ENCODE measurements around the gene CACNG6.
A peak's percentile ranks its signal among the peaks of the same experiment; 100 is the strongest.

Gene CACNG6

DNA sequence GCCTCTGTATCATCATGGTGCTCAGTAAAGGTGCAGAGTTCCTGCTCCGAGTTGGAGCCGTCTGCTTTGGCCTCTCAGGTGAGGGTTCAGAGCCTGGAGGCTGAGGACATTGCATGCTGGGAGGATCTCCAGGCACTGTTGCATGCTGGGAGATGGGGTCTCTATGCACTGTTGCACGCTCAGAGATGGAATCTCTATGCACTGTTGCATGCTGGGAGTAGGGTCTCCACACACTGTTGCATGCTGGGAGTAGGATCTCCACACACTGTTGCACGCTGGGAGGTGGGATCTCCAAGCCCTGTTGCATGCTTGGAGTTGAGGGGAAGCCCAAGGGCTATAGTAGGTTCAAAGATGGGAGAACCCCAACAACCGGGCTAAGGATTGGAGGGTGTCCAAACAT, 8.3 kb downstream of the CACNG6 start:
- DNase-seq (ENCODE audit: insufficient read length, low spot score) (no peak), FAIRE-seq (no peak)
- TF ChIP-seq, protein P1, sequence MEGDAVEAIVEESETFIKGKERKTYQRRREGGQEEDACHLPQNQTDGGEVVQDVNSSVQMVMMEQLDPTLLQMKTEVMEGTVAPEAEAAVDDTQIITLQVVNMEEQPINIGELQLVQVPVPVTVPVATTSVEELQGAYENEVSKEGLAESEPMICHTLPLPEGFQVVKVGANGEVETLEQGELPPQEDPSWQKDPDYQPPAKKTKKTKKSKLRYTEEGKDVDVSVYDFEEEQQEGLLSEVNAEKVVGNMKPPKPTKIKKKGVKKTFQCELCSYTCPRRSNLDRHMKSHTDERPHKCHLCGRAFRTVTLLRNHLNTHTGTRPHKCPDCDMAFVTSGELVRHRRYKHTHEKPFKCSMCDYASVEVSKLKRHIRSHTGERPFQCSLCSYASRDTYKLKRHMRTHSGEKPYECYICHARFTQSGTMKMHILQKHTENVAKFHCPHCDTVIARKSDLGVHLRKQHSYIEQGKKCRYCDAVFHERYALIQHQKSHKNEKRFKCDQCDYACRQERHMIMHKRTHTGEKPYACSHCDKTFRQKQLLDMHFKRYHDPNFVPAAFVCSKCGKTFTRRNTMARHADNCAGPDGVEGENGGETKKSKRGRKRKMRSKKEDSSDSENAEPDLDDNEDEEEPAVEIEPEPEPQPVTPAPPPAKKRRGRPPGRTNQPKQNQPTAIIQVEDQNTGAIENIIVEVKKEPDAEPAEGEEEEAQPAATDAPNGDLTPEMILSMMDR (IDR thresholded peaks at IDR 0.05; ENCODE audit: insufficient read depth, missing control alignments) = no peak

DNA sequence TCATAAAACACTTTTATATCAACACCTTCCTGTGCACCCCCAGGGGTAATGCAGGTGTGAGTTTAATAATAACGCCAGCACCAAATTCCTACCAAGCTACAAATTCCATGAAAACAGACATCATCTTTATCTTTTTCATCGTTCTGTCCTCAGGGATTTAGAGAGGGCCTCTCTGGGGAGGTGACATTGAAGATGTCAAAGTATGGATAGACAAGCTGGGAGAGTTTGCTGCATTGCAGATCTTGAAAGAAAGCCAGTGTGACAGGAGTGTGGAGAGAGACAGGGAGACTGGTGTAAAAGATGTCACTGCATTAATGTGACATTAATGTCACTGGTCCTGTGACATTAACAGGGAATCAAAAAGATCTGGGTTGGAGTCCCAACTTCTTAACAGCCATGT, 10.1 kb downstream of the CACNG6 start:
- no peak for DNase-seq (ENCODE audit: insufficient read length, low spot score)
- no peak for FAIRE-seq
- TF ChIP-seq, protein P1 (IDR thresholded peaks at IDR 0.05; ENCODE audit: insufficient read depth, missing control alignments) = no peak

DNA sequence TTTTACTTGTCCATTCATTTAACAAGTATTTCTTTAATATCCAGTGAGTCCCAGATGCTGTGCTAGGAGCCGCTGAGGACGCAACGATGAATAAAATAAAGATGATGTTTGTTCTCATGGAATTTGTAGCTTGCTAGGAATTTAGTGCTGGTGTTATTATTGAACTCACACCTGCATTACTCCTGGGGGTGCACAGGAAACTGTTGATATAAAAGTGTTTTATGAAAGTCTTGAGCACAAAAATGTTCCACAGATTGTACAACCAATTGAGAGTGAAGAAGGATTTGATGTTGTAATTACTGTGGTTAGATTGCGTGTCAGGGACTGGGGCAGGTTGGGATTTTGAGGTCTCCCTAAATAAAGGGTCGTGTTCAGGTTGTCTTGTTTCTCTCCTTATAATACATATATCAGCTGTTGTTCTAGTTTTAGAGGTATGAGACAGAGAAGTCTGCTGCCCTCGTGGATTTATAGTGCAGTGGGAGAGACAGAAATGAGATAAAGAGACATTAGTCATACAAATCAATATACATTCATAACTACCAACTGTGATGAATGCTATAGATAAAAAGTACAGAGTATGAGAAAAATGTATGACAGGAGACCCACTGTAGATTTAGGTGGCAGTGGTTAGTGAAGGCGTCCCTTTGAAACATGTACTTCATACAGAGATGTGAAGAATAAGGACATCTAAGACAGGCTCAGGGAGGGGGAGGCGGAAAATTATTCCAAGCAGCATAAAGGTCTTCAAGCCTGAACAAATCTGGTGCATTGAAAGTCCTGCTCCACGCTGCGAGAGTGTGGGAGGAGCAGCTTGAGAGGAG, 11.3 kb downstream of the CACNG6 start:
- TF ChIP-seq, protein P1 (IDR thresholded peaks at IDR 0.05; ENCODE audit: insufficient read depth, missing control alignments) = no peak
- FAIRE-seq = no peak
- peak; percentile 10 for DNase-seq (ENCODE audit: insufficient read length, low spot score)

DNA sequence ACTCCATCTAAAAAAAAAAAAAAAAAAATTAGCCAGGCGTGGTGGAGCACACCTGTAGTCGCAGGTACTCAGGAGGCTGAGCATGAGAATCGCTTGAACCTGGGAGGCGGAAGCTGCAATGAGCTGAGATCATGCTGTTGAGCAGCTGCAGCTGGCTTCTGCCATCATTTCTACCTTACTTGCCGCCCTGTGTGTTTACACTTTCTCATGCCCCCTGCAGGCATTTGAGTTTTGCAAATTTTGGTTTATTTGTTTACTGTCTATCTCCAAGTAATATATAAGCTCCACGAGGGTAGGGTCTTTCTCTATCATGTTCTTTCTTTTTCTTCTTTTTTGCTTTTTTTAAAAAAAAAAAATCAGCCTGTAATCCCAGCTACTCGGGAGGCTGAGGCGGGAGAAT, 18.0 kb downstream of the CACNG6 start:
- TF ChIP-seq, protein P1 (IDR thresholded peaks at IDR 0.05; ENCODE audit: insufficient read depth, missing control alignments) = no peak
- no peak for FAIRE-seq

DNA sequence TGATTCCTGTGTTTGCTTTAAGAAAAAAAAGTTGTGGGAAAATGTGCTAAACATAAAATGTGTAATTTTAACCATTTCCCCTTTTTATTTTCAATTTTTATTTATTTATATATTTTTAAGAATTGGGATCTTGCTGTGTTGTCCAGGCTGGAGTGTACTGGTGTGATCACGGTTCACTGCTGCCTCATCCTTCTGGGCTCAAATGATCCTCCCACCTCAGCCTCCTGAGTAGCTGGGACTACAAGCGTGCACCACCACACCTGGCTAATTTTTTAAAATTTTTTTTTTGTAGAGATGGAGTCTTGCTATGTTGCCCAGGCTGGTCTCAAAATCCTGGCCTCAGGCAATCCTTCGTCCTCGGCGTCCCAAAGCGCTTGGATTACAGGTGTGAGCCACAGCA, 19.0 kb downstream of the CACNG6 start:
- TF ChIP-seq, protein P1 (IDR thresholded peaks at IDR 0.05; ENCODE audit: insufficient read depth, missing control alignments) = no peak
- FAIRE-seq (no peak), DNase-seq (ENCODE audit: insufficient read length, low spot score) (no peak)

More for the DNA sequence above, 18.0 kb downstream of the CACNG6 start:
- no peak for DNase-seq (ENCODE audit: insufficient read length, low spot score)

DNA sequence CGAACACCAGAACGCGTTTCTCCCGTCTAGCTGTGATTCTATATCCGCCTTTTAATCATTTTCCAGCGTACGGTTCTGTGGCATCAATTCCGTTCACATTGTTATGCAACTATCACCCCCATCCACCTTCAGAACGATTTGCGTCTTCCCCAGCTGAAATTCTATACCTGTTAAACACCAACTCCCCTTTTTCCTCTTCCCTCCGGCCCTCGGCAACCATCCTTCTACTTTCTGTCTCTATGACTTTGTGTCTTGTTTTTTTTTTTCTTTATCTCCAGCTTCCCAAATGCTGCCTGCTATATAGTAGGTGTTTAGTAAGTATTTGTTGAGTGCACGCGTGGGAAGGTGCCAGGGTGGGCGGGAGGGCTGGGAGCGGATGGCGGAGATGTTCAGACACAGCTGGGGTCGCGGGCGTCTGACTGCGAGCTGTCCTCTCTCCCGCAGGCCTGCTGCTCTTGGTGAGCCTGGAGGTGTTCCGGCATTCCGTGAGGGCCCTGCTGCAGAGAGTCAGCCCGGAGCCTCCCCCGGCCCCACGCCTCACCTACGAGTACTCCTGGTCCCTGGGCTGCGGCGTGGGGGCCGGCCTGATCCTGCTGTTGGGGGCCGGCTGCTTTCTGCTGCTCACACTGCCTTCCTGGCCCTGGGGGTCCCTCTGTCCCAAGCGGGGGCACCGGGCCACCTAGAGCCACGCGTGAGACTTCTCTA, 20.2 kb downstream of the CACNG6 start:
- TF ChIP-seq, protein P1 (IDR thresholded peaks at IDR 0.05; ENCODE audit: insufficient read depth, missing control alignments) = no peak
- DNase-seq (ENCODE audit: insufficient read length, low spot score) (no peak), FAIRE-seq (no peak)

DNA sequence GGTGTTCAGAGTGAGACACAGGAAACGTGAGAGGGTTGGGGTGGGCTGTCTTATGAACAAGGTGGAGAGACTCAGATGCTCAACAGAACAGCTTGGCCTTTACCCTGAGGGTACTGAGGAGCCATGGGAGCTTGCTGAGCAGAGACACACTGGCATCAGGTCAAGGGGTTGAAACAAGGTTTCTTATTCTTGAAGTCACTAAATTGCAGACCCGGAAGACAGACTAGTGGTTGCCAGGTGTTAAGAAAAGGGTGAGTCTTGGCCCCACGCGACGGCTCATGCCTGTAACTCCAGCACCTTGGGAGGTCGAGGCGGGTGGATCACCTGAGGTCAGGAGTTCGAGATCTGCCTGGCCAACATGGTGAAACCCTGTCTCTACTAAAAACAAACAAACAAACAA, 22.4 kb downstream of the CACNG6 start:
- DNase-seq (ENCODE audit: insufficient read length, low spot score) (no peak), FAIRE-seq (no peak)
- TF ChIP-seq, protein P1 (IDR thresholded peaks at IDR 0.05; ENCODE audit: insufficient read depth, missing control alignments) = no peak

All from D721Med (cell line).